GM12892 (cell line): ENCODE measurements around the gene FIP1L1.
"Not testable (repeated sequence)": the region's sequence is repeated elsewhere in the genome, so short reads cannot be mapped to it uniquely, and the experiment has no call there.

Source experiments
- DNase-seq: peaks from one replicate; pipeline ENCODE4 v3.0.0; 2011; ENCODE audit not compliant: insufficient read length
- FAIRE-seq: peaks from 2 replicates; lab custom pipeline; 2011; peaks lifted over from hg19 to GRCh38; lab: Jason Lieb, UNC
- POLR2A ChIP-seq: IDR thresholded peaks from 2 replicates; pipeline ENCODE4 v1.6.1; 2011; ENCODE audit warnings: low read depth, low read length, control low read depth
- POLR2AphosphoS5 ChIP-seq: IDR thresholded peaks from 2 replicates; pipeline ENCODE4 v1.6.1; 2011; ENCODE audit warnings: low read depth, low read length, control low read depth
- TAF1 ChIP-seq: IDR thresholded peaks from 2 replicates; pipeline ENCODE4 v1.6.1; 2011; ENCODE audit warnings: low read depth, mild to moderate bottlenecking, control low read depth, low read length, borderline replicate concordance

The FIP1L1 gene

GRCh38 chr4:53362093-53362492 is 15.3 kb upstream of the FIP1L1 start:
- DNase-seq (no peak), FAIRE-seq (no peak)
- TF ChIP-seq TAF1 = no peak
- no peak for TF ChIP-seq POLR2AphosphoS5
- no peak for TF ChIP-seq POLR2A

DNA sequence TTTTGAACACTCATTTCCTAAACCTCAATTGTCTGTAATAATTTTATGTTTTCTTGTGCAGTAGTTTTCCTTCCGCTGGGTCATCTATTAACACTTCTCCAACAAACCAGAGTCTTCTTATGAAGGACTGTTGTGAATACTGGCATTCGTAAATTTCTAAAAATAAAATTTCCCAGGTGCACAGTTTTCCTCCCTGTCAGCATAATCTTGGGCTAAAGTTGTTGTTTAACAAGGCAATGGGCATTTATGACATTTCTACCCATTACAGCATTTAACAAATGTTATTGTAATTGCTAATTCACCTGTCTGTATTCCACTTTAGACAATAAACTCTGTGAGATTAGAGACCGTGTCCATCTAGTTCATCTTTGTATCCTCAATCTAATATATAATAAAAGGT is 12.8 kb upstream of the FIP1L1 start:
- no peak for FAIRE-seq
- no peak for DNase-seq
- TF ChIP-seq TAF1 (no peak), POLR2AphosphoS5 (no peak), POLR2A (no peak)

GRCh38 chr4:53365121-53365485 is 12.3 kb upstream of the FIP1L1 start:
- FAIRE-seq (no peak), DNase-seq (no peak)
- no peak for TF ChIP-seq TAF1
- TF ChIP-seq POLR2AphosphoS5 = no peak
- TF ChIP-seq POLR2A = no peak

DNA sequence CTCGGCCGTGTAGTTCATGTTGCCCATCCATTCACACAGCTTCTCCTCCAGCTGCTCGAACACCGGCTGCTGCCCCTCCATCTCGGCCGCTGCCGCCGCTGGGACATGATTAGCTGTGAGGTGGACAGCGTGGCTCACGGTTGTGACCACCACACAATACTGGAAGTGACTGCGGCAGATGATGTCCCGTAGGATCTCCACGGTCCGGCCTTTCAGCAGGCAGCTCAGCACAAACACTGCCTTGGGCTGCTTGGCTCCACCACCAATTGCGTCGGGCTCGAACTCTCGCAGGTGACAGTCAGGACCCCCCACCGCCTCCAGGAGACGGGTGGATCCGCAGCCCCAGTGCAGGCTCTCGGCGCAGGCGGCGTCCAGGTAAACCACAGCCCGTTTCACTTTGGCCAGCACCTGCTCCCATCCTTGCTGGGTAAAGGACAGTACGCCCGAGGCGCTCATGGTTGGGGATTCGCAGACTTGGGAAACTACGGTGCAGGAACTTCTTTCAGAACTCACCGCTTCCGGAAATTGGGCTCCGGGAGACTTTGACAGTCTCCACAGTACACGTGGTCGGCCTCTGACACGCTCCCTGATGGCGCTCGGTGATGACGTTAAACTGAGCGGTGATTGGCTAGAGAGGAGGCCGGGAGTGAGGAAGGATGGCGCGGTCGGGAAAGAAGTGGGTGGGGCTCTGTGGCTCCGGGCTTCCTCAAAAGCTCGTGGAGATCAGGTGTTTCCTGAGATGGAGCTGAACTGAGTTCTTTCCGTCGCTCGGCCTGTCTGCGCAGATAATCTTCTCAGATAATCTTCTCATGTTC is 11.7 kb upstream of the FIP1L1 start, which contains the start of gene SCFD2:
TSS of gene SCFD2 (minus strand) at position 576 of the 815 bp plus-strand sequence.
- peak; percentile 89 for FAIRE-seq

DNA sequence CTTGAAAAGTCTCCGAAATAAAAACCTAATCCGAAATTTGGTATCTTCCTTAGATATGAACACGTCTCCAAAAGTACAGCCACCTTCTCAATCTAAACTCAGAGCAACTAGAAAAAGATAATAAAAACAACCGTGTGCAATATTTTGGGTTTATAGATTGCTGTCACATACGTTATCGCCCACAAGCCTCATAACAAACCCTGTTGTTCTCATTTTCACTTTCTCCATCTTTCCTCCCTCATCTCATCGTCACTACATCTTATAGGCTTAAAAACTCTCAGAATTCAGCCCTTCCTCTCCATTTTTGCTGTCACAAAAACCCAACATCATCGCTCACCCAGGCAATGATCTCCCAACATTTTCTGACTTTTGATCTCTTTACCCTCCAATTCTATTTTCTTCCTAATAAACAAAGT is 11.1 kb upstream of the FIP1L1 start:
- no peak for FAIRE-seq
- no peak for DNase-seq
- TF ChIP-seq POLR2AphosphoS5 (no peak), TAF1 (no peak), POLR2A (no peak)

More for the DNA sequence above, 11.7 kb upstream of the FIP1L1 start, which contains the start of gene SCFD2:
- TF ChIP-seq POLR2AphosphoS5 = peak; percentile 83
- TF ChIP-seq TAF1 = peak; percentile 49; the same call in 1 of the 2 replicates
- peak; percentile 71 for TF ChIP-seq POLR2A
- DNase-seq = peak; percentile 85

DNA sequence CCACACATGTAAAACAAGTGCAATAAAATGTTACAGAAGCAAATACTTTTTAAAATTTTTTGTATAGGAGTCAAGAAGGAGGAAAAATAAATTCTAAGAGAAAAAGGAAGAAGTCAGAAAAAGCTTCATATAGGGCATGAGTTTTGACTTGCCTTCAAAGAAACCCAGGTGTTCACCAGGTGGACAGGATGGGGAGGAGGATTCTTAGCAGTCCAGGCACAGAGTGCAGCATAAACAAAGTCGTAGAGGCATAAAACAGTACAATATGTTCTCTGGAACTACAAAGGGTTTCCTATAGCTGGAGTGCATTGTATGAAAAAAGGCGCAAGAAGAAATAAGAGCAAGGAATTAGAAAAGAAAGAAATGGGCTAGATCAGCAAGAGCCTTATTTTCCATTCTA is 9.7 kb upstream of the FIP1L1 start:
- DNase-seq (no peak), FAIRE-seq (no peak)
- TF ChIP-seq TAF1 (no peak), POLR2AphosphoS5 (no peak)

- FAIRE-seq (no peak), DNase-seq (no peak)
- TF ChIP-seq TAF1 (no peak), POLR2AphosphoS5 (no peak), POLR2A (no peak)
Measured at GRCh38 chr4:53371049-53371448, 6.4 kb upstream of the FIP1L1 start.

DNA sequence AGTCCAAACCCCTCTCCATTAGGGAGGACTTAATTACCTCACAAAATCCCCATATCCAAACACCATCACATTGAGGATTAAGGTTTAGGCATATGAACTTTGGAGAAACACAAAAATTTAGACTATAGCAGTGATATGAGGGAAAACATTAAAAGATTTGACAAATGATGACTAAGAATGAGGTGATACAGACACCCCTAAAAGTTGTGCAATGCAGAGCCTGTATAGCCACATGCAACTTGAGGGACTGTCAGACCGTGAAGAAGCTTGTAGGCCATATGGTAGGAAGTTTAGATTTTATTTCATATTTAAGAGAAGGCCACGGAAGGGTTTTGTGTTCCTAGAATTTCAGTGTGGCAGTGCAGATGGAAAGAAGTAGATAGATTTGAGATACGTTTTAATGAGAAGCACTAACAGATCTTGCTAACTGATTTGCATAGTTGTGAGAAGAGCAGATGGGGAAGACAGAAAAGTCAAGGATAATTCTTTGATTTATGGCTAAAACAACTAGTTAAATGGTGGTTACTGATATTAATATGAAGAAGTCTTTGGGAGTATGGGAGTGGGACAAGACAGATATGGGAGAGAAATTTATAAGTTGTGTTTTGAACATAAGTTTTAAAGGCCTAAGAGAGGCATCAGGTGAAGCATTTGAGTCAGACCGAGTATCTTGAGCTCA is 5.5 kb upstream of the FIP1L1 start:
- DNase-seq (no peak), FAIRE-seq (no peak)
- TF ChIP-seq POLR2AphosphoS5 = no peak
- no peak for TF ChIP-seq POLR2A
- TF ChIP-seq TAF1 = no peak

GRCh38 chr4:53374777-53375258 is 2.6 kb upstream of the FIP1L1 start:
- TF ChIP-seq POLR2A (no peak), POLR2AphosphoS5 (no peak)
- DNase-seq = no peak
- no peak for FAIRE-seq

DNA sequence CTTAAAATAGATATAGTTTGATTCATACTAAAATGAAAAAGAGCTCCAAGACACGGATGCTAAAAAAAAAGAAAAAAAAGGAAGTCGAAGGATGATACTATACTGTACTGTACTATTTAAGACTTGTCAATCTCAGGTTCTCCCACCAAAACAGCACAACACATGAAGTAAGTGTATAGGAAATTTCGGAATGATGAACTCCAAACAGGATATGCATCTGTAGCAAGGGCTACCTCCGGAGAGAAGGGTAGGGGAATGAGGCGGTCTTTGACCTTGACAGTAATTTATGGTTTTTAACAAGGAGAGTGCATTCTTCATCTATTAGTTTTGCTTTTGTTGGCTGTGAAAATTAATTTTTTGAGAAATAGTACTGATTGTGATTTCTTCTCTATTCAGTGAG is 541 bp upstream of the FIP1L1 start:
- peak; percentile 24 for FAIRE-seq
- TF ChIP-seq TAF1 = no peak
- no peak for TF ChIP-seq POLR2AphosphoS5
- TF ChIP-seq POLR2A = no peak
- DNase-seq = no peak

GRCh38 chr4:53378171-53378482 is 686 bp downstream of the FIP1L1 start:
- no peak for TF ChIP-seq POLR2AphosphoS5
- DNase-seq (no peak), FAIRE-seq (no peak)

DNA sequence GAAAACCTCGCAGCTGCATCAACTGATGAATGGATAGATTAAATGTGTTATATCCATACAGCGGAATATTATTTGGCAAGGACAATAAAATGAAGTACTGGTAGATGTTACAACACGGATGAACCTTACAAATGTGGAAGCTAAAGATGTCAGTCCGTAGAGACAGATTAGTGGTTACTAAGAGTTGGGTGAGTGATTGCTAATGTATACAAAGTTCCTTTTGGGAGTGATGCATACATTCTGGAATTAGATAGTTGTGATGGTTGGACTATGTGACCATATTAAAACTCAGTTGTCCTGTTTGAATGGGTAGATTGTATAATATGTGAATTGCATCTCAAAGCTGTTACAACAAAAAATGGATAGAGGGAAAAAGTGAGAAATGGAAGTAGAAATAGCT is 2.8 kb downstream of the FIP1L1 start:
- no peak for TF ChIP-seq TAF1
- no peak for TF ChIP-seq POLR2A
- TF ChIP-seq POLR2AphosphoS5 = no peak
- FAIRE-seq (peak; percentile 27), DNase-seq (no peak)

DNA sequence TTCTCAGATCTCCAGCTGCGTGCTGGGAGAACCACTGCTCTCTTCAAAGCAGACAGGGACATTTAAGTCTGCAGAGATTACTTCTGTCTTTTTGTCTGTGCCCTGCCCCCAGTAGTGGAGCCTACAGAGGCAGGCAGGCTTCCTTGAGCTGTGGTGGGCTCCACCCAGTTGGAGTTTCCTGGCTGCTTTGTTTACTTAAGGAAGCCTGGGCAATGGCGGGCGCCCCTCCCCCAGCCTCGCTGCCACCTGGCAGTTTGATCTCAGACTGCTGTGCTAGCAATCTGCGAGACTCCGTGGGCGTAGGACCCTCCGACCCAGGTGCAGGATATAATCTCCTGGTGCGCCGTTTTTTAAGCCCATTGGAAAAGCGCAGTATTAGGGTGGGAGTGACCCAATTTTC is 32.0 kb downstream of the FIP1L1 start:
- not testable (repeated sequence) for FAIRE-seq, DNase-seq
